Ovary (tissue), 9 donors: ENCODE results near the gene DCTPP1. TPM values are rescaled to one million over a fixed set of nuclear protein-coding genes. Genes with fewer than 3 reads are reported as not detected.
"Not testable (repeated sequence)": the region's sequence is repeated elsewhere in the genome, so short reads cannot be mapped to it uniquely, and the experiment has no call there.

Experiments used
- DNase-seq, 5 donors: peaks; one replicate each; pipeline ENCODE4 v3.0.0-alpha.2; 2019 to 2020
- H3K27ac ChIP-seq, 2 donors: fragments of 200-600 bp; one replicate each; pipeline versions ENCODE4 v1.5.1 to v1.8.0; 2019 to 2022
- H3K27me3 ChIP-seq: fragments of 200-600 bp; one replicate; pipeline ENCODE4 v1.8.0; 2022
- H3K36me3 ChIP-seq: fragments of 200-600 bp; sonication (generic); one replicate; pipeline ENCODE4 v1.5.1; 2019
- H3K4me1 ChIP-seq: one replicate; pipeline ENCODE4 v1.8.1; 2013; ENCODE audit warnings: mild to moderate bottlenecking, moderate library complexity; ENCODE audit not compliant: insufficient read depth
- H3K4me3 ChIP-seq: fragments of 200-600 bp; sonication (generic); one replicate; pipeline ENCODE4 v1.5.1; 2017
- H3K9me3 ChIP-seq, 2 donors: fragments of 200-600 bp in 1 of 2; sonication (generic) in 1 of 2; one replicate each; pipeline versions ENCODE4 v1.5.1 to v1.8.1; 2013 to 2019; ENCODE audit warnings: mild to moderate bottlenecking in 1 of 2, moderate library complexity in 1 of 2
- EP300 ChIP-seq: sonication (generic); formaldehyde crosslinking; IDR thresholded peaks from one replicate; pipeline ENCODE4 v1.6.1; 2017; ENCODE audit warnings: antibody characterized with exemption
- POLR2A ChIP-seq: fragments of 450-650 bp; IDR thresholded peaks from one replicate; pipeline ENCODE4 v1.6.1; 2017; ENCODE audit warnings: antibody characterized with exemption, mild to moderate bottlenecking, moderate library complexity
- WGBS, 3 donors: extraction: QIAGEN DNeasy Blood & Tissue Kit in 1 of 3; methylation state at CpG; one replicate each; pipeline versions ENCODE4 v1.1.5 to v1.1.7; 2013 to 2017; 5-methylcytosine and 5-hydroxymethylcytosine counted together
- intact Hi-C, 4 donors: fragments of 100-400 bp; cut with DNase I; formaldehyde crosslinking; loops; one replicate each; pipeline versions ENCODE4 v1.11.0 to v1.15.1; 2022 to 2023
- polyA plus RNA-seq, 2 donors: library from polyadenylated mRNA; stranded (reverse); fragments of 200-250 nt in 1 of 2; fragments of 350-450 nt in 1 of 2; fragmentation: Illumina TruSeq in 1 of 2; extraction: RNeasy Lipid Tissue Mini Kit (QIAGEN cat#74804) in 1 of 2; gene quantifications; one replicate each; pipeline ENCODE4 v1.2.3, GENCODE V29; 2013 to 2014
- total RNA-seq, 7 donors: library from RNA; depleted of rRNA in 2 of 7; stranded (reverse); fragments of >200 nt in 2 of 7; fragmentation: NEBNext Ultra II Directional in 3 of 7; extraction: Animal tissue kit (Norgen Biotek cat#: 25700) in 3 of 7; gene quantifications; one replicate each; pipeline versions ENCODE4 v1.1.0 to v1.2.4, GENCODE V29; 2016 to 2023
- TF ChIP-seq, protein P1 (sequence below), 3 donors: fragments of 450-650 bp in 2 of 3; fragments of 200-600 bp in 1 of 3; IDR thresholded peaks; one replicate each; pipeline versions ENCODE4 v1.5.1 to v1.8.0; 2016 to 2022; ENCODE audit warnings: antibody characterized with exemption in 3 of 3, mild to moderate bottlenecking in 1 of 3
- donor health status: DM: no; HTN: no; CAD: no; lungs with moderate emphysema.
- donor health status: DM: no; HTN: no; CAD: no.
- donor health status: Bipolar disorder and iron deficiency.
- donor health status: DM: yes; HTN: yes; CAD: no.
- donor health status: DM: no; HTN: no; CAD: no.
- donor health status: DM: yes; HTN: yes; CAD: no.

DCTPP1 gene
- total and polyA plus RNA-seq, 9 donors = 13.2 to 34.4 (median 22.6) TPM

DNA sequence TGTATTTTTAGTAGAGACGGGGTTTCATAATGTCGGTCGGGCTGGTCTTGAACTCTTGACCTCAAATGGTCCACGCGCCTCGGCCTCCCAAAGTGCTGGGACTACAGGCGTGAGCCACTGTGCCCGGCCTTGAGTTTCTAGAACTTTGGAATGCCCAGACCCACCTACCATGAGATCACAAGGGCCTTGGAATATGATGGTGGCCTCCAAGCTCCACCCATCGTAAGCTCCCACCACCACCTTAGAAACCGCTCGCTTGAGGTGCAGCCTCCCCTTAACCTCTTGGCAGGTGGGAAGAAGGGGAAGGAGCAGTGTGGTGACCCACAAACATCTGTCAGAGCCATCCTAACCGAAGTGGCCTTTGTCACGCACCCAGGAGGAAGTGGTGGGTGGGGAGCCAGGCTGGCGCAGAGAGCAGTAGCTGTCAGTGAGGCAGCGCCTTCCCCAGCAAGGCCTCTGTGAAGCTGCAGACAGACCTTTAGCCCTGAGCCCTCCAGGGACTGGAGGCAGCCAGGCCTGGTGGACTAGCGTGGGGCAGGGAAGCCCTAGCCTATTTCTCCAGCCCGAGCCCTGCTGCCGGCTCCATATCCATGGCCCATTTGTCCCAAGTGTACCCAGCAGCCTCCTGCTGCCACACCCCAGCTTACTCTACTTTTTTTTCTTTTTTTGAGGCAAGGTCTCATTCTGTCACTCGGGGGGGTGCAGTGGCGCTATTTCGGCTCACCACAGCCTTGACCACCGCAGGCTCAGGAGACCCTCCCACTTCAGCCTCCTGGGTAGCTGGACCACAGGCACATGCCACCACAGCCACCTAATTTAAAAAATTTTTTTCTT lies 28.9 kb upstream of the DCTPP1 start:
- no peak for DNase-seq
- Histone ChIP-seq H3K4me1 (no peaks in the 10 kb centered on the region), H3K36me3 (no peaks in the 10 kb centered on the region), H3K4me3 (no peak overlapping the region), H3K27ac (no peak overlapping the region), H3K9me3 (no peaks in the 10 kb centered on the region), H3K27me3 (no peaks in the 10 kb centered on the region)
- 81 to 85% (median 84%) methylated on average over 22 of the region's 22 CpGs for WGBS, 3 donors
- intact Hi-C loops = no loop called here
- TF ChIP-seq EP300 = no peak
- TF ChIP-seq, protein P1, sequence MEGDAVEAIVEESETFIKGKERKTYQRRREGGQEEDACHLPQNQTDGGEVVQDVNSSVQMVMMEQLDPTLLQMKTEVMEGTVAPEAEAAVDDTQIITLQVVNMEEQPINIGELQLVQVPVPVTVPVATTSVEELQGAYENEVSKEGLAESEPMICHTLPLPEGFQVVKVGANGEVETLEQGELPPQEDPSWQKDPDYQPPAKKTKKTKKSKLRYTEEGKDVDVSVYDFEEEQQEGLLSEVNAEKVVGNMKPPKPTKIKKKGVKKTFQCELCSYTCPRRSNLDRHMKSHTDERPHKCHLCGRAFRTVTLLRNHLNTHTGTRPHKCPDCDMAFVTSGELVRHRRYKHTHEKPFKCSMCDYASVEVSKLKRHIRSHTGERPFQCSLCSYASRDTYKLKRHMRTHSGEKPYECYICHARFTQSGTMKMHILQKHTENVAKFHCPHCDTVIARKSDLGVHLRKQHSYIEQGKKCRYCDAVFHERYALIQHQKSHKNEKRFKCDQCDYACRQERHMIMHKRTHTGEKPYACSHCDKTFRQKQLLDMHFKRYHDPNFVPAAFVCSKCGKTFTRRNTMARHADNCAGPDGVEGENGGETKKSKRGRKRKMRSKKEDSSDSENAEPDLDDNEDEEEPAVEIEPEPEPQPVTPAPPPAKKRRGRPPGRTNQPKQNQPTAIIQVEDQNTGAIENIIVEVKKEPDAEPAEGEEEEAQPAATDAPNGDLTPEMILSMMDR (IDR thresholded peaks at IDR 0.05) = no peak
- no peak for TF ChIP-seq POLR2A

DNA sequence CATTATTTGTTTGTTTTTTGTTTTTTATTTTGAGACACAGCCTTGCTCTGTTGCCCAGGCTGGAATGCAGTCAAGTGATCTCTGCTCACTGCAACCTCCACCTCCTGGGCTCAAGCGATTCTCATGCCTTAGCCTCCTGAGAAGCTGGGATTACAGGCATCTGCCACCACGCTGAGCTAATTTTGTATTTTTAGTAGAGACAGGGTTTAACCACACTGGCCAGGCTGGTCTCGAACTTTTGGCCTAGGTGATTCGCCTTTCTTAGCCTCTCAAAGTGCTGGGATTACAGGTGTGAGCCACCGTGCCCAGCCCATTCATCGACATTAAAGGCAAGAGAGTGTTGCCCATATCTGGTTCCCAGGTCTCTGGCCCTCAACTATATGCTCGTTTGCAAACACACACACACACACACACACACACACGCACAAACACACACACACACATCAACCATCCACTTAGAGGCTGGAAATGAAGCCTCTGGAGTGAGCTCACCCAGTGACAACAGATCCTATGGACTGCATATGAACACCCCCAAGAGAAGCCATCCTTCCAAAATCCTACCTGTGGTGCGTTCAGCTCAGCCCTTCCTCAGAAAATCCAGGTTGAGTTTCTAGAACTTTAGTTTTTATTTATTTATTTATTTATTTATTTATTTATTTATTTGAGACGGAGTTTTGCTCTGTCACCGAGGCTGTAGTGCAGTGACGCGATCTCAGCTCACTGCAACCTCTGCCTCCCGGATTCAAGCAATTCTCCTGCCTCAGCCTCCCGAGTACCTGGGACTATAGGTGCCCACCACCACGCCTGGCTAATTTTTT lies 28.1 kb upstream of the DCTPP1 start:
- Histone ChIP-seq H3K36me3 (no peaks in the 10 kb centered on the region), H3K4me3 (no peak overlapping the region), H3K27me3 (no peaks in the 10 kb centered on the region), H3K9me3 (no peaks in the 10 kb centered on the region), H3K4me1 (no peaks in the 10 kb centered on the region), H3K27ac (no peak overlapping the region)
- intact Hi-C loops = no loop called here
- no peak for DNase-seq
- TF ChIP-seq, protein P1 (IDR thresholded peaks at IDR 0.05) = no peak
- WGBS, 3 donors = 88 to 94% (median 90%) methylated on average over 16 of the region's 16 CpGs

DNA sequence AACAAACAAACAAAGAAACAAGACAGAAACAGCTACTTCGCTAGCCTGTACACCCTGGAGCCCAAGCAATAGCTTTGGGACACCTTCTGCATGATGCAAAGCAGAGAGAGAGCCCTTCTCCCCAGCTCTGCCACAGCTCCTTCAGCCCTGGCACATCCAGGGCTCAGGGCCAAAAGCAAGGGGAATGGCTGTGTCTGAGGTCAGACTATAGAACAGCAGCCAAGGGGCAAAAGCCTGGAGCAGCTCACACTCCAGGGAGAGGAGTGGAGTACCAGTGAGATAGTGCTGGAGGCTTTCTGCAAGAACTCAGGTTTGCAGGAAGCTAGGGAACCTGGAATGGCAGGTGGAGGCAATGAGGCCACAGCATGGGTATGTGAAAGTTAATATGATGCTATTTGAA lies 27.4 kb upstream of the DCTPP1 start:
- WGBS, 3 donors = 88 to 97% (median 96%) methylated on average over 1 of the region's 1 CpG
- DNase-seq = no peak
- TF ChIP-seq EP300 (no peak), POLR2A (no peak)
- TF ChIP-seq, protein P1 (IDR thresholded peaks at IDR 0.05) = no peak
- Histone ChIP-seq H3K4me1 (no peaks in the 10 kb centered on the region), H3K27me3 (no peaks in the 10 kb centered on the region), H3K36me3 (no peaks in the 10 kb centered on the region), H3K27ac (no peak overlapping the region), H3K9me3 (no peaks in the 10 kb centered on the region), H3K4me3 (no peak overlapping the region)
- intact Hi-C loops = no loop called here

DNA sequence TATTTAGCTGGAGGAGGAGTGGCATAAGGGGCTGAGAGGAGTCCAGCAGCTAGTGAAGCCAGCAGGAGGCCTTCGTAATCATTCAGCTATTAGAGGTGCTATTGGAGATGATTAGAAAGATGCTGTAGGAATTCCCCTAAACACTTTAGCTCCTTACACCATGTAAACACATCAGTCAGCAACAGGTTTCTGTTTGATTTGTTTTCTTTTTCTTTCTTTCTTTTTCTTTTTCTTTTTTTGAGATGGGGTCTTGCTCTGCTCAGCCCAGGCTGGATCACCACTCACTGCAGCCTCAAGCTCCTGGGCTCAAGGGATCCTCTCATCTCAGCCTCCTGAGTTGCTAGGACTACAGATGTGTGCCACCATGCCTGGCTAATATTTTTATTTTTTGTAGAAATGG lies 26.5 kb upstream of the DCTPP1 start:
- 69 to 79% (median 75%) methylated on average over 1 of the region's 1 CpG for WGBS, 3 donors
- TF ChIP-seq POLR2A (no peak), EP300 (no peak)
- TF ChIP-seq, protein P1 (IDR thresholded peaks at IDR 0.05) = no peak
- Histone ChIP-seq H3K27ac (no peak overlapping the region), H3K4me1 (no peaks in the 10 kb centered on the region), H3K27me3 (no peaks in the 10 kb centered on the region), H3K4me3 (no peak overlapping the region), H3K36me3 (no peaks in the 10 kb centered on the region), H3K9me3 (no peaks in the 10 kb centered on the region)
- intact Hi-C loops = no loop called here
- DNase-seq = no peak

DNA sequence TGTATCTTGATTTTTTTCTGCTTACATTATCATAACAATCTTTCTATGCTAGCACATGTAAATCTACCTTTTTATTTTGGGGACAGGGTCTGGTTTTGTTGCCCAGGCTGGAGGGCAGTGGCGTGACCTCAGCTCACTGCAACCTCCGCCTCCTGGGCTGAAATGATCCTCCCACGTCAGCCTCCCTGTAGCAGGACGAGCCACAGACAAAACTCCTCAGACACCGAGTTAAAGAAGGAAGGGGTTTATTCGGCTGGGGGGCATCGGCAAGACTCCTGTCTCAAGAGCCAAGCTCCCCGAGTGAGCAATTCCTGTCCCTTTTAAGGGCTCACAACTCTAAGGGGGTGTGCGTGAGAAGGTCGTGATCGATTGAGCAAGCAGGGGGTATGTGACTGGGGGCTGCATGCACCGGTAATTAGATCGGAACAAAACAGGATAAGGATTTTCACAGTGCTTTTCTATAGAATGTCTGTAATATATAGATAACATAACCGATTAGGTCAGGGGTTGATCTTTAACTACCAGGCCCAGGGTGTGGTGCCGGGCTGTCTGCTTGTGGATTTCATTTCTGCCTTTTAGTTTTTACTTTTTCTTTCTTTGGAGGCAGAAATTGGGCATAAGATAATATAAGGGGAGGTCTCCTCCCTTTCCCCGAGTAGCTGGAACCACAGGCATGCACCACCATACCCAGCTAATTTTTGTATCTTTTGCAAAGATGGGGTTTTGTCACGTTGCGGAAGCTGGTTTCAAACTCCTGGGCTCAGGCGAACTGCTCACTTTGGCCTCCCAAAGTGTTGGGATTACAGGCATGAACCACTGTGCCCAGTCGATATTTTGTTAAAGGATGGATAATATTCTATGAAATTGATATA lies 23.1 kb upstream of the DCTPP1 start:
- H3K27ac ChIP-seq, H3K27me3 ChIP-seq, H3K4me3 ChIP-seq, DNase-seq, H3K9me3 ChIP-seq, H3K4me1 ChIP-seq, H3K36me3 ChIP-seq, intact Hi-C loops: not testable (repeated sequence)
- WGBS, 3 donors = 66 to 74% (median 68%) methylated on average over 20 of the region's 20 CpGs
